Psoas muscle (tissue), 8 donors: ENCODE measurements around the gene CACNB2. TPM values are rescaled to one million over a fixed set of nuclear protein-coding genes. Genes with fewer than 3 reads are reported as not detected.

Experiments
- ATAC-seq, 4 donors: fragments of 200-7000 bp; cut with Tn5 transposase; one replicate each; pipeline ENCODE4 v1.9.1; 2020; ENCODE audit warnings: moderate library complexity in 3 of 4, mild to moderate bottlenecking in 2 of 4
- DNase-seq, 2 donors: peaks; one replicate each; pipeline ENCODE4 v3.0.0-alpha.2; 2020
- H3K27ac ChIP-seq: fragments of 200-600 bp; one replicate; pipeline ENCODE4 v1.8.0; 2022
- H3K27me3 ChIP-seq, 3 donors: fragments of 200-600 bp in 1 of 3; one replicate each; pipeline versions ENCODE4 v1.6.1 to v1.8.0; 2013 to 2022; ENCODE audit warnings: low read length in 2 of 3, mild to moderate bottlenecking in 2 of 3, moderate library complexity in 1 of 3; ENCODE audit not compliant: insufficient read depth in 3 of 3
- H3K36me3 ChIP-seq, 2 donors: fragments of 200-600 bp in 1 of 2; one replicate each; pipeline versions ENCODE4 v1.6.1 to v1.8.0; 2013 to 2022; ENCODE audit warnings: low read depth in 1 of 2, mild to moderate bottlenecking in 1 of 2, moderate library complexity in 1 of 2; ENCODE audit not compliant: insufficient read depth in 1 of 2
- H3K4me1 ChIP-seq: fragments of 200-600 bp; one replicate; pipeline ENCODE4 v1.8.0; 2022
- H3K4me3 ChIP-seq: fragments of 200-600 bp; one replicate; pipeline ENCODE4 v1.8.0; 2022; ENCODE audit warnings: mild to moderate bottlenecking
- H3K9me3 ChIP-seq: fragments of 200-600 bp; one replicate; pipeline ENCODE4 v1.8.0; 2022
- WGBS, 3 donors: extraction: QIAGEN DNeasy Blood & Tissue Kit; methylation state at CpG; one replicate each; pipeline versions ENCODE4 v1.1.6 to v1.1.7; 2013; 5-methylcytosine and 5-hydroxymethylcytosine counted together
- intact Hi-C, 2 donors: fragments of 100-400 bp; cut with DNase I; formaldehyde crosslinking; loops; one replicate each; pipeline versions ENCODE4 v1.11.0 to v1.14.2; 2022
- polyA plus RNA-seq, 3 donors: library from polyadenylated mRNA; stranded (reverse); fragments of 200-250 nt; gene quantifications; one replicate each; pipeline ENCODE4 v1.2.3, GENCODE V29; 2013
- total RNA-seq, 4 donors: library from RNA; stranded (reverse); fragmentation: NEBNext Ultra II Directional in 2 of 4; extraction: Animal tissue kit (Norgen Biotek cat#: 25700) in 2 of 4; gene quantifications; one replicate each; pipeline versions ENCODE4 v1.2.1 to v1.2.4, GENCODE V29; 2021 to 2023
- TF ChIP-seq, protein P1 (sequence below): fragments of 200-600 bp; IDR thresholded peaks from one replicate; pipeline ENCODE4 v1.8.0; 2022; ENCODE audit warnings: antibody characterized with exemption
- donor health status: healthy with polysubstance abuse.
- donor health status: DM: no; HTN: no; CAD: no; lungs with moderate emphysema.
- donor health status: Bipolar disorder and iron deficiency.
- donor health status: healthy.
- donor health status: DM: yes; HTN: yes; CAD: no.
- donor health status: DM: no; HTN: no; CAD: no.
- donor health status: DM: no; HTN: no; CAD: no.
- donor health status: DM: yes; HTN: yes; CAD: no.

The CACNB2 gene
- total and polyA plus RNA-seq, 7 donors, result 0.20 to 0.71 (median 0.43) TPM

DNA sequence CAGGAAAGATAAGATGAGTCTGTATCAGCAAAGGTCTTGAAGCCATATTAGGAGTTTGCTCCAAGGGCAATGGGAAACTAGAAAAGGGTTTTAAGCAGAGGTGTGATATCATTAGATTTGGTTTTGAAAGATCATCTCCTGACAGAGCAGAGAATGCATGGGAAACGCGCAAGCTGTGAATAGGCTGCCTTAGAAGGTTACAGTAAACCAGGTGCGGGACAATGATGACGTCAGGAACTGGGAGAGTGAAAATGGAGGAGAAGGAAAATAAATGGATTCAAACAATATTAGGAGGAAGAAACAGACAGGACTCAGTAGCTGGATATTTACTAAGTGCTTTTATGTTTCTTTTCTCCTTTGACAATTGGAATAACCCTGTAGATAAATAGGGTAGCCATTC is 50.6 kb downstream of the CACNB2 start:
- ATAC-seq (no peak), DNase-seq (no peak)
- no peak overlapping the region for H3K27ac ChIP-seq
- TF ChIP-seq, protein P1, sequence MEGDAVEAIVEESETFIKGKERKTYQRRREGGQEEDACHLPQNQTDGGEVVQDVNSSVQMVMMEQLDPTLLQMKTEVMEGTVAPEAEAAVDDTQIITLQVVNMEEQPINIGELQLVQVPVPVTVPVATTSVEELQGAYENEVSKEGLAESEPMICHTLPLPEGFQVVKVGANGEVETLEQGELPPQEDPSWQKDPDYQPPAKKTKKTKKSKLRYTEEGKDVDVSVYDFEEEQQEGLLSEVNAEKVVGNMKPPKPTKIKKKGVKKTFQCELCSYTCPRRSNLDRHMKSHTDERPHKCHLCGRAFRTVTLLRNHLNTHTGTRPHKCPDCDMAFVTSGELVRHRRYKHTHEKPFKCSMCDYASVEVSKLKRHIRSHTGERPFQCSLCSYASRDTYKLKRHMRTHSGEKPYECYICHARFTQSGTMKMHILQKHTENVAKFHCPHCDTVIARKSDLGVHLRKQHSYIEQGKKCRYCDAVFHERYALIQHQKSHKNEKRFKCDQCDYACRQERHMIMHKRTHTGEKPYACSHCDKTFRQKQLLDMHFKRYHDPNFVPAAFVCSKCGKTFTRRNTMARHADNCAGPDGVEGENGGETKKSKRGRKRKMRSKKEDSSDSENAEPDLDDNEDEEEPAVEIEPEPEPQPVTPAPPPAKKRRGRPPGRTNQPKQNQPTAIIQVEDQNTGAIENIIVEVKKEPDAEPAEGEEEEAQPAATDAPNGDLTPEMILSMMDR, result no peak
- H3K9me3 ChIP-seq, result no peaks in the 10 kb centered on the region
- no peaks in the 10 kb centered on the region for H3K4me1 ChIP-seq
- no peak overlapping the region for H3K4me3 ChIP-seq
- intact Hi-C loops, result no loop called here
- 85 to 88% (median 87%) methylated on average over 4 of the region's 4 CpGs for WGBS, 3 donors
- no peaks in the 10 kb centered on the region for H3K36me3 ChIP-seq
- H3K27me3 ChIP-seq, result no peaks in the 10 kb centered on the region

DNA sequence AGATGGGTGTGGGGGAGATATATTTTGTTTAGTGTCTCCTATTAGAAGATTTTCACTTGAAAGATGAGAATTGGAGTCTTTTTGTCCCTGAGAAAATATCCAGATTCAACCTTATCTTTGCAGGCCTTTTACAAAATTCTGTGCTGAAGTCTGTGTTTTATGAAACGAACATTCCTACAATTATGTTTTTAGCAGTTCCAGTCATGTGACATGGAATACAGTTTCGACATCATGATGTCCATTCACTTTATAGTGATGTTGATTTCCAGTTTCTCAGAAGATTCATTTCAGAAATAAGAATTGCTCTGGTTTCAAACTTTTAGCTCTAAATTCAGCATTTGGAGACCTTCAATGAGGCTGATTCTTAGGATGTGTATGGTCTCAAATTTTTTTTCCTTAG is 54.4 kb downstream of the CACNB2 start:
- WGBS, 3 donors, result 72 to 82% (median 74%) methylated on average over 2 of the region's 2 CpGs
- ATAC-seq (no peak), DNase-seq (no peak)
- intact Hi-C loops, result no loop called here
- H3K27ac ChIP-seq, result no peak overlapping the region
- H3K4me3 ChIP-seq, result no peak overlapping the region
- no peaks in the 10 kb centered on the region for H3K9me3 ChIP-seq
- TF ChIP-seq, protein P1, result no peak
- H3K36me3 ChIP-seq, result no peaks in the 10 kb centered on the region
- peaks cover 0 to 2% (median 0%) of the 10 kb centered on the region in 3 donors for H3K27me3 ChIP-seq
- no peaks in the 10 kb centered on the region for H3K4me1 ChIP-seq

DNA sequence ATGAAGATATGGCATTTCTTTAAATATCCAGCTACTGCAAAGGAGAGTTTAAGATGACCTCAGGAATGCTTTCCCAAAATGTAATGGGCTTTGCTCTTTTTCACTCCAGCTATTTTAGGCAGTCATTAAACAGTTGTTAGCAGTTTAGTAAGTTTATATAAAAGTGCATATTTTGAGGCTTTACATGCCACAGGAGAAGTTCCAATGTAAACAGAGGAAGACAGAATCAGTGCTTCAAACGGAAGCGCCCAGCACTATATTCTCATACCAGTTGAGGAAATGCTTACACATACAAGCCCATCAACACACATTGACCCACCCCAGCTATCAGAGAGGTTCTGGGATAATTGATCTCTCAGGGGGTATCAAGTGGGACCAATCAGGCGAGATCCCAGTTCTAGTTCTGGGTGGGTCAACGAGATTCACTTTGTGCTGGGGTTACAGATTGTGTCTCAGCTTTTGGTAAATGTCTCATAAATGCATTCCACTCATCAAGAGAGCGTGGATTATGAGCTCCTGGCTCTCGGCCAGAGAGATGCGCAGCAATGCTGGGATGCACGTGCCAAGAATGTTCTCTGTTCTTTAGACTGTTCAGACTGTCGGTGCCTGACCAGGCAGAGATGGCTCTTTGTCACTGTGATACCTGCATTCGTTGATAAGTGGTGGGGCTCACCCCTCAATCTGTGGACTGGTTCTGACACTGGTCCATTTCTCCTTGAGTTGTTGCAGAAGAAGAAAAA is 55.0 kb downstream of the CACNB2 start:
- Histone ChIP-seq H3K27me3 (peaks cover 0 to 2% (median 0%) of the 10 kb centered on the region in 3 donors), H3K36me3 (no peaks in the 10 kb centered on the region), H3K4me3 (no peak overlapping the region), H3K9me3 (no peaks in the 10 kb centered on the region), H3K27ac (no peak overlapping the region), H3K4me1 (no peaks in the 10 kb centered on the region)
- DNase-seq (no peak), ATAC-seq (no peak)
- intact Hi-C loops, result no loop called here
- WGBS, 3 donors, result 44 to 49% (median 47%) methylated on average over 10 of the region's 10 CpGs
- TF ChIP-seq, protein P1, result no peak

DNA sequence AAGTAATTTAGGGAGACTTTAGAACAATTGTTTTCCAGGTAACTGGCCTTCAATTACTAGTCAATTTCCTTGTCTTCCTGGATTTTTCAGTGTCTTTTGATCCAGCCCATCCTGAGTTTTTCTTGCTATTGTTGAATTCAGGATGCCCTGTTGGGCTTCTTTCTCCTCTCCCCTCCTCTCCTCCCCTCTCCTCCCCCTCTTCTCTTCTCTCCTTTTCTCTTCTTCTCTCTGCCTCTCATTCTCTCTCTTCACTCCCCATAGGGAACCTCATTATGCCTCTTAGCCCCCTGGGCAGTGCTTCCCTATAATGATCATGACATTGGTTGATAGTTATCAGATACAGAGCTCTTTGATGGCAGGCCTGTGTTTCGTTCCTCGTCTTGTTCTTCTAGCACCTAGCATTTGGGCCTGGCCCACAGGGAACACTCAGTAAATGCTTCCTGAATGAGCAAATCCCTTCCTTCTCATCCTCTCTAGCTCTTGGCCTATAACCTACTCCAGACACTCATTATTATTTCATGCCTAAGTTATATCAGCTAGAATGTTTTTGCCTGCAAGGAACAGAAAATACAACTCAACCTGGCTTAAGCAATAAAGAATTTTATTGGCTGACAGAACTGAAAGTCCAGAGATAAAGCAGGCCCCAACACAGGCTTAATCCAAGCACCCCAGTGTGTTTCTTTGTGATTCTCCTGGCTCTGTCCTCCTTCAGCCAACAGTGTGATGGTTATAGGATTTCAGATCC is 56.8 kb downstream of the CACNB2 start:
- ATAC-seq (no peak), DNase-seq (no peak)
- TF ChIP-seq, protein P1, result no peak
- Histone ChIP-seq H3K4me3 (no peak overlapping the region), H3K4me1 (no peaks in the 10 kb centered on the region), H3K27me3 (peaks cover 0 to 2% (median 0%) of the 10 kb centered on the region in 3 donors), H3K36me3 (no peaks in the 10 kb centered on the region), H3K27ac (no peak overlapping the region), H3K9me3 (no peaks in the 10 kb centered on the region)
- intact Hi-C loops, result no loop called here
- WGBS, 3 donors, result 64 to 85% (median 70%) methylated on average over 2 of the region's 2 CpGs
